ENCODE data around the gene MLF1.

MLF1 gene

DNA sequence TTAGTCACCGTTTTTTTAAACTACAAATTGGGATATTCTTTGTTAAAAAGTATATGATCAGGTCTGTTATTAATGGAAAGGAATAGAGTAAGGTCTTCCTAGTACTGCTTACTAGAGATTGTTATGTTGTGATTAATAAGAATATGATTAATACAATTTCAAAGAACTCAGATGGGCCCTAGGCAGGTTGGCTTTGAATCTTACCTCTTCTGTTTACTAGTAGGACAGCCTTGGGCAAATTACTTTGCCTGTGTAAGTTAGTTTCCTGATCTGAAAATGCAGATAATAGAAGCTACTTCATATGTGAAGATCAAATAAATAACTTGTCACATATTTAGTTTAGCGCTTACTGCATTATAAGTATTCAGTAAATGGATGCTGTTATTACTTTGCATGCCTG, 80.2 kb downstream of the MLF1 start:
- DNase-seq (ENCODE audit: low read depth), result no peak
- Histone ChIP-seq H3K4me1 (ENCODE audit: control insufficient read depth, insufficient read depth, low read length) (no peaks in the 10 kb centered on the region), H3K36me3 (ENCODE audit: control insufficient read depth, insufficient read depth, low read length, severe bottlenecking) (peaks cover 89% of the 10 kb centered on the region), H3K9me3 (ENCODE audit: control insufficient read depth, low read length) (no peaks in the 10 kb centered on the region), H3K9ac (ENCODE audit: low read length) (no peak overlapping the region), H3K27me3 (replicated peaks; ENCODE audit: control insufficient read depth, insufficient read depth, low read length) (no peaks in the 10 kb centered on the region), H3K4me3 (ENCODE audit: low read length) (no peak overlapping the region)

DNA sequence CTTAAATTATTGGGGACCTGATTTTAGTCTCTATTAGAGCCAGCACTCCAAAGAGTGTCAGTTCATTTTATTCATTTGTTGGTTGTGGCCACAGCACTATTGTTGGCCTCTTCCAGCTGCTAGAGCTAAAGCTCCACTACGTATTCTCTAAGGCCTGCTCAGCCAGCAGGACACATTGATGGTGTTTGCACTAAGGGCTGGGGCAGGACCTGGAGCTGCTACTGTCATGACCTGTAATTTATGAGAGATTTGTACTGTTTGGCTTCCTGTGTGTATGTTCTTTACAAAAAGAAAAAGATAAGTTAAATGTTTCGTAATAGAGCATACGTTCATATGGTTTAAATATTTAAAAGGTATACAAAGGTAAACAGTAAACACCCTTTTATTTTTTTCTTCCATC, 81.5 kb downstream of the MLF1 start:
- DNase-seq (ENCODE audit: low read depth), result no peak
- H3K9ac ChIP-seq (ENCODE audit: low read length), result no peak overlapping the region
- no peaks in the 10 kb centered on the region for H3K9me3 ChIP-seq (ENCODE audit: control insufficient read depth, low read length)
- no peaks in the 10 kb centered on the region for H3K4me1 ChIP-seq (ENCODE audit: control insufficient read depth, insufficient read depth, low read length)
- peaks cover 87% of the 10 kb centered on the region for H3K36me3 ChIP-seq (ENCODE audit: control insufficient read depth, insufficient read depth, low read length, severe bottlenecking)
- H3K4me3 ChIP-seq (ENCODE audit: low read length), result no peak overlapping the region
- no peaks in the 10 kb centered on the region for H3K27me3 ChIP-seq (replicated peaks; ENCODE audit: control insufficient read depth, insufficient read depth, low read length)

Measured in adipocyte (in vitro differentiated cells).